GM08714 (cell line): ENCODE measurements around the gene ZNF845.
A peak's percentile ranks its signal among the peaks of the same experiment; 100 is the strongest.
"Not testable (repeated sequence)": the region's sequence is repeated elsewhere in the genome, so short reads cannot be mapped to it uniquely, and the experiment has no call there.

Experiments used
- H3K4me3 ChIP-seq: fragments of 200-500 bp; sonication (Bioruptor generic); 2 replicates; pipeline ENCODE4 v1.5.1; 2014; ENCODE audit warnings: mild to moderate bottlenecking, low read length, inconsistent platforms
- ZNF274 ChIP-seq: IDR thresholded peaks from 2 replicates; pipeline ENCODE4 v1.6.1; 2012; ENCODE audit warnings: mild to moderate bottlenecking, low read depth, low read length

ZNF845 gene

GRCh38 chr19:53365134-53365898 lies 31.8 kb downstream of the ZNF845 start, which contains the start of gene ZNF525:
ZNF525 (plus strand) TSS chr19:53365705; CDS start chr19:53372282, 6,577 bp downstream.
- H3K4me3 ChIP-seq: peak within 1 kb of the TSS; percentile 87; the same call in 1 of the 2 replicates
- TF ChIP-seq ZNF274: no peak

- H3K4me3 ChIP-seq: peak overlapping the region; percentile 87; the same call in 1 of the 2 replicates
- TF ChIP-seq ZNF274: no peak
Observed at GRCh38 chr19:53365899-53366493, 32.4 kb downstream of the ZNF845 start.

DNA sequence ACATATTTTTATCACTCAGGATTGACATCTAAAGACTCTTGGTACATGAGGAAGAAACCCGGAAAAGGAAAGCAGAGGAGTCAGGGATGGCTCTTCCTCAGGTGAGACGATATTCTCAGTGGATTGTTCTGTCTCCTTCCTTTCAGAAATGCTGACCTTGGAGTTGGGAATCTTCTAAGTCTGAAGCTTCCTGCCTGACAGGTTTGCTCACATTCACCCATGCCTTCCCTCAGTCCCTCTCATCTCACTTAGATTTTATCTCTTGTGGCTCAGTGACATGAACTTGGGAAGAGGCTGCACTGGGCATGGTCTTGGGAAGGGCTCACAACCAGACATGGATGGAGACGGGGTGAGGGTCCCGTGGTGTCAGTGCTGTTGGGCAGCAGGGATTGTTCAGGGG lies 38.6 kb downstream of the ZNF845 start:
- no peak for TF ChIP-seq ZNF274
- H3K4me3 ChIP-seq: no peak overlapping the region

GRCh38 chr19:53374288-53374687 lies 40.7 kb downstream of the ZNF845 start:
- no peak overlapping the region for H3K4me3 ChIP-seq
- TF ChIP-seq ZNF274: no peak

DNA sequence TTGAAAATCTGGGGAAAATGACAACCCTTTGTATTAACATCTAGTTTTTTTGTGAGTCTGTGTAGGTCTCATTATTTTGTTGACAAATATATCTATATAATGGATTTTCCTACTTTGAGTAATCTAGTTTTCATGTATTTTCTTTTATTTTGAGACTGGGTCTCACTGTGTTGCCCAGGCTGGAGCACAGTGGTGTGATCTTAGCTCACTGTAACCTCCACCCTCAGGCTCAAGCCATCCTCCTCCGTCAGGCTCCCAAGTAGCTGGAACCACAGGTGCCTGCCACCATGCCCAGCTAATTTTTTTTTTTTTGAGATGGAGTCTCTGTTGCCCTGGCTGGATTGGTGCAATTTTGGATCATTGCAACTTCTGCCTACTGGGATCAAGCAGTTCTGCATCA lies 41.2 kb downstream of the ZNF845 start:
- TF ChIP-seq ZNF274: no peak
- H3K4me3 ChIP-seq: no peak overlapping the region

DNA sequence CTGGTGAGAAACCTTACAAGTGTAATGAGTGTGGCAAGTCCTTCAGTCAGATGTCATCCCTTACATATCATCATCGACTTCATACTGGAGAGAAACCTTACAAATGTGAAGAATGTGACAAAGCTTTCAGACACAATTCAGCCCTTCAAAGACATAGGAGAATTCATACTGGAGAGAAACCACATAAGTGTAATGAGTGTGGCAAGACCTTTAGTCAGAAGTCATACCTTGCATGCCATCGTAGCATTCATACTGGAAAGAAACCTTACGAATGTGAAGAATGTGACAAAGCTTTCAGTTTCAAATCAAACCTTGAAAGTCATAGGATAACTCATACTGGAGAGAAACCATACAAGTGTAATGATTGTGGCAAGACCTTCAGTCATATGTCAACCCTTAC lies 47.8 kb downstream of the ZNF845 start:
- H3K4me3 ChIP-seq: no peak overlapping the region
- peak; percentile 25; the same call in 1 of the 2 replicates for TF ChIP-seq ZNF274

GRCh38 chr19:53388168-53388567 lies 54.6 kb downstream of the ZNF845 start:
- no peak for TF ChIP-seq ZNF274
- no peak overlapping the region for H3K4me3 ChIP-seq

DNA sequence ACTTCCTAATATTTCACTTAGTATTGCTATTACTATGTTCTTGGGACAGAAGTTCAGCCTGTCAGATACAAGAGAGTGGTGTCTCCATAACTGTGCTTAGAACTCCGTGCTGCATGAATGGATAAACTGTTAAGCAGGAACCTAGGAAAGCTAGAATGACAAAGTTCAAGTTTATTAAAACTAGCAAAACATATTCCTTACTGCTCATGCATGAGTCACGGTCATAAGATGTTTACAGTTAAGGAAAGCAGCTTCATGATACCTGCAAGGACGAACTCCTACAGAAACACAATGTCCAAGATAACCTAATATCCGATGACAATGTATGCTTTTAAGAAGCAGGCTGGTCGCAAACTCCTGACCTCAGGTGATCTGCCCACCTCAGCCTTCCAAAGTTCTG lies 55.4 kb downstream of the ZNF845 start:
- TF ChIP-seq ZNF274: no peak
- H3K4me3 ChIP-seq: no peak overlapping the region

- no peak for TF ChIP-seq ZNF274
- no peak overlapping the region for H3K4me3 ChIP-seq
Observed at GRCh38 chr19:53389571-53389970, 56.0 kb downstream of the ZNF845 start.

GRCh38 chr19:53389978-53390377 lies 56.4 kb downstream of the ZNF845 start:
- H3K4me3 ChIP-seq: no peak overlapping the region
- TF ChIP-seq ZNF274: no peak

- no peak for TF ChIP-seq ZNF274
- peak overlapping the region; percentile 27; the same call in 1 of the 2 replicates for H3K4me3 ChIP-seq
Observed at GRCh38 chr19:53394522-53394973, 61.0 kb downstream of the ZNF845 start.

DNA sequence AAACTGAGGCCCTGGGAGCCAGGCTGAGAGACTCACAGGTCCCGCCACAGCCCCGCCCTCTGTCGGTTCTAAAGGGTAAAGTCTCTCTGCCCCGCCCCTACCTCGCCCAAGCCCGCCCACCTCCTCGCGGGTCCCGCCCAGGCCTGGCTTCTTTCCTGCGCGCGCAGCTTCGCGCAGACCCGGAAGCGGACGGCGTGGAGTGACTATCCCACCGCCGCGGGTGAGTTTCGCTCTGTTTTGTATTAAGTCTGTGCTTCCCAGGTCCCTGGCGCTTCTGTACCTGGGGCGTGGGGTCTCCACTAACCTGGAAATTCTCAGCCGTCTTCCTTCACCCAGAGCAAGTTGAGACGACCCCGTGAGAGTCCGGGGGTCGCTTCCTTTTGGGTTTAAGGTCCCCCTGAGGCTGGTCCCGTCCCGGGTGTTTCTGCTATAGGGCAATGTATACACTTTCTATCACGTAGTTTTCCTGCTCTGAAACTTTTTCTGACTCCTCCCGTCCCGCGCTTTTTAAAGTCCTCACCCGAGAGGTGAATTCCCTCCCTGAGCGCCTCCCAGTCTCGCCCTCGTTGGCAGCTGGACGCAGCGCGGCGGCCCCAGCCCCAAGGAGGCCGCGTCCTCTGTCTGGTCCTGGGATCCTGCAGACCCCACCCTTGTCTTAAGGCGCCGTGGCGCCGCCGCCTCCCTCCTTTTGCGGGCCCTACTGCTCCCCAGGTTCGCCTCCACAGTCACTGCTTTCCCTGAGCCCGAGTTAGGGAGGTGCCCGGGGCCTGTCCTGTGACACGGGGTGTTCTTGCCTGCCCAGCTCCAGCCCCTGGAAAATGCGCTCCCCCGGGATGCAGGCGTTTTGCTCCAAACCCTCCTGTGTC lies 61.7 kb downstream of the ZNF845 start, which contains the start of gene ZNF765:
TSS of gene ZNF765 (plus strand) at position 176 of the 866 bp plus-strand sequence. CDS start 2,867 bp downstream, outside the sequence.
- TF ChIP-seq ZNF274: no peak
- peak within 1 kb of the TSS; percentile 67 for H3K4me3 ChIP-seq

DNA sequence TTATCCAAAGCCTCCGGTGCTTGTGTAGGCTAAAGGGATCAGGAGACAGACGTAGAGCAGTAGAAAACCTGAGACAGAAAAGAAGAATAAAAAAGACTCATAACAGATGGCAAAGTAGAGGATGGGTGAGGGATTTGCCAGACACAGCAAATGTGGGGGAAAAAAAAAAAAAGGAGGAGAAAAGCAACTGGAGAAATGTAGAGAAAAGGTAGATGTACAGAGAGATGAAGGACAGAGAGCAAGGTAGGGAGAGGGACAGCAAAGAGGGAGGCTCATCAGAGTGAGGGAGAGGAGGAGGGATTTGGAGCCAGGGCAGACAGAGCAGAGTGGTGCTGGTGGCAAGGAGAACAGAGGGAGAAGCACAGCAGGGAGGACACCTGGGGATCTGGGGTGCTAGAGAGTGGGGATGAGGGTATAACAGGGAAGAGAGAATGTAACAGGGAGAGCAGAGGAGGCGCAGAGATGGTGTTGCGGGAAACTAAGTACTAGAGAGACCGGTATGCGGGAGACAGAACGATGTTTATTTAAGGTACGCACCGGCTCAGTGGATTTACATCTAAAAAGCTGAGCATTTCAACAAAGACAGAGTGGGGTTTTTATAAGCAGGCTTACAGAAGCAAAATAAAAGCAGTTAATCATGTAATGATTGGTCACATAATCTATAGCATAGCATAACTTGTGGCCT lies 62.4 kb downstream of the ZNF845 start:
- H3K4me3 ChIP-seq: peak overlapping the region; percentile 67

GRCh38 chr19:53396525-53396868 lies 62.9 kb downstream of the ZNF845 start:
- H3K4me3 ChIP-seq: no peak overlapping the region
- no peak for TF ChIP-seq ZNF274

- H3K4me3 ChIP-seq: not testable (repeated sequence)
Observed at GRCh38 chr19:53397918-53398317, 64.4 kb downstream of the ZNF845 start.
